Measurements from ENCODE around the gene ZBTB8A.

The ZBTB8A gene

GRCh38 chr1:32538887-32539583, at the start of gene ZBTB8A:
ZBTB8A (plus strand) TSS chr1:32539427; CDS start chr1:32592932, 53,505 bp downstream.
- no peak for DNase-seq (ENCODE audit: insufficient read length, low spot score)
- no peak for TF ChIP-seq CTCF (IDR thresholded peaks at IDR 0.05; ENCODE audit: insufficient read depth, missing control alignments)
- no peak for FAIRE-seq

GRCh38 chr1:32489774-32490454, 49.3 kb upstream of the ZBTB8A start:
- FAIRE-seq (no peak), DNase-seq (ENCODE audit: insufficient read length, low spot score) (no peak)
- TF ChIP-seq CTCF (IDR thresholded peaks at IDR 0.05; ENCODE audit: insufficient read depth, missing control alignments): no peak

DNA sequence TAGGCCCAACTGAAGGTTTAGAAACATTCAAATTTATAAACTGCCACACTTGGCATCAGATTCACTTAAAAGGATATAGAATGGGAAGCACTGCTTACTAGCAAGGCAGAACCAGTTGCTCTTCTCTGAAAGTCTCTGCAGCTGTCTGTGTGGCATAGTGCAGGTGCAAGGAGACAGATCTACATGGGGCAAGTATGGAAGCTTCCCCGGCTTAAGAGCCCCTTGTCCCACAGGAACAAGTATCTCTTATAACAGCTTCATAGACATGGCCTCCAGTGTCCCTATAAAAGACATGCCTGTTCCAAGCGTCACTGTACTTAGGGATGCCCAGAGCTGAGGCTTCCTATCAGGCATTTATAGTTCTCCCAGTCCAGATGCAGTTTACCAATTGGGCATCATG, 47.8 kb upstream of the ZBTB8A start:
- DNase-seq (ENCODE audit: insufficient read length, low spot score) (no peak), FAIRE-seq (no peak)
- TF ChIP-seq CTCF (IDR thresholded peaks at IDR 0.05; ENCODE audit: insufficient read depth, missing control alignments): no peak

GRCh38 chr1:32494196-32494595, 45.0 kb upstream of the ZBTB8A start:
- FAIRE-seq (no peak), DNase-seq (ENCODE audit: insufficient read length, low spot score) (no peak)
- no peak for TF ChIP-seq CTCF (IDR thresholded peaks at IDR 0.05; ENCODE audit: insufficient read depth, missing control alignments)

DNA sequence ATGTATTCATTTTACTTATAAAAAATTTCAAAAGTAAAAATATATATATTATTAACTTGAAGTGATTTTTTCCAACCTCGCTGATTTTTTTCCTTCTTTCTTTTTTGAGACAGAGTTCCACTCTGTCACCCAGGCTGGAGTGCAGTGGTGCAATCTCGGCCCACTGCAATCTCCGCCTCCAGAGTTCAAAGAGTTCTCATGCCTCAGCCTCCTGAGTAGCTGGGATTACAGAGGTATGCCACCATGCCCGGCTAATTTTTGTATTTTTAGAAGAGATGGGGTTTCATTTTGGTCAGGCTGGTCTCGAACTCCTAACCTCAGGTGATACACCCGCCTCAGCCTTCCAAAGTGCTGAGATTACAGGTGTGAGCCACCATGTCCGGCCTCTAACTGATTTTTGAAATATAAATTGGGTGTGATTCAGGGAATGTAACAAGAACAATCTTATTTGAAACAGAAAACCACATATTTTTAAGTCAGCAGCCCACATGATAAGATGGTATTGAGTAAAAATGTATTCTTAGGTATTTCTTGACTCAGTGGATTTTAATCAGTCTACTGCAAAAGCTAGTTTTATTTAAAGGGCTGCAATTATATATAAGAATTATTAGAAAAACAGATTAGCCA, 44.4 kb upstream of the ZBTB8A start:
- no peak for TF ChIP-seq CTCF (IDR thresholded peaks at IDR 0.05; ENCODE audit: insufficient read depth, missing control alignments)
- no peak for FAIRE-seq
- DNase-seq (ENCODE audit: insufficient read length, low spot score): no peak

DNA sequence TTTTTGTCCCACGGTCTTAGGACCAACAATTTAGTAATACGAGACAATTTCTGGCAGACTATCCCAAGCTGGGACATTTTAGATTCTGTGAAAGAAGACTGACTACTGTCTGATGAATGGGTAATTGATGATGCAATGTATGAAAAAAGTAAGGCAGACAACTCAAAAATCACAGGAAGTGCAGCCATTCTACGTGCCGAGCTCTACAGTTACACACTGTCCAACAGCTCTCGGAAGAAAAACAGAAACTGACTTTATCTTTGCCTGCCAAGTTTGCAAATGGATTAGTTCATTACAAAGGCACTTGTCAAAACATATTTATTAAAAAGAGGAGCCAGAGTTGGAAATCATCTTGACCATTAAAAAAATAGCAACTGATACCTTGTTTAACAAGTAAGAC, 43.1 kb upstream of the ZBTB8A start:
- no peak for FAIRE-seq
- DNase-seq (ENCODE audit: insufficient read length, low spot score): no peak
- no peak for TF ChIP-seq CTCF (IDR thresholded peaks at IDR 0.05; ENCODE audit: insufficient read depth, missing control alignments)

DNA sequence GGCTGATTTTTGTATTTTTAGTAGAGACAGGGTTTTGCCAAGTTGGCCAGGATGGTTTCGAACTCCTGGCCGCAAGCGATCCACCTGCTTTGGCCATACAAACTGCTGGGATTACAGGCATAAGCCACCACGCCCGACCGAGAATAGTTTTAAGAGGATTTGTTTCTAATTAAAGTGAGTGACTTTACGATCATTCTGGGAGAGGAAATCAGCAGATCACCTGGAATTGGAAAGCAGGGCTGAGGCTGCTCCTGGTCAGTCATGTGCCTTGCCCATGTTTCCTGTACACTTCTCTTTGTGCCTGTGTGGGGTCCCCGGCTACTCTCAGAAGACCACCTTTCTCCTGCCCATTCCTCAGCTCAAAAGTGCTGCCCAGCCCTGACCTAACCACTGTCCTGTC, 40.5 kb upstream of the ZBTB8A start:
- no peak for FAIRE-seq
- DNase-seq (ENCODE audit: insufficient read length, low spot score): peak; percentile 40
- no peak for TF ChIP-seq CTCF (IDR thresholded peaks at IDR 0.05; ENCODE audit: insufficient read depth, missing control alignments)

All from D721Med (cell line).